Measurements from ENCODE around the gene ARRDC5.

DNA sequence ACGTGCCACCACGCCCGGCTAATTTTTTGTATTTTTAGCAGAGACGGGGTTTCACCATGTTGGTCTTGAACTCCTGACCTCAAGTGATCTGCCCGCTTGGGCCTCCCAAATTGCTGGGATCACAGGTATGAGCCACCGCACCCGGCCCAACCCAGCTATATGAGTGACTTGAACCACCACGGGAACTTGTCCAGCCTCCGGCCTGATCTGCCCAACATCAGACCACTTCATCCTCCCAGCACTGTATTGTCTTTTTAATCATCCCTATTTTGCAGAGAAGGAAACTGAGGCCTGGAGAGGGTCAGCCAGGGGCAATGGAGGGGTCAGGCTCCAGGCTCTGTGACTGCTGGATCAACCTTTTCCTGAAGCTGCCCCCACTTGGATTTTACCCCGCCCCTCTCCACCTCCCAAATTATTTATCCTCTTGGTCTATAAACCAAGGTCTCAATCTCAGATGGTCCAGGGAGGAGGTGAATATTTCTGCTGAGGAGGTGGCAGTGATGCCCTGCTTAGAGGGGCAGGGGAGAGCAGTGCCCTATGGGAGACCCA, 34.3 kb downstream of the ARRDC5 start:
- TF ChIP-seq, protein P1, sequence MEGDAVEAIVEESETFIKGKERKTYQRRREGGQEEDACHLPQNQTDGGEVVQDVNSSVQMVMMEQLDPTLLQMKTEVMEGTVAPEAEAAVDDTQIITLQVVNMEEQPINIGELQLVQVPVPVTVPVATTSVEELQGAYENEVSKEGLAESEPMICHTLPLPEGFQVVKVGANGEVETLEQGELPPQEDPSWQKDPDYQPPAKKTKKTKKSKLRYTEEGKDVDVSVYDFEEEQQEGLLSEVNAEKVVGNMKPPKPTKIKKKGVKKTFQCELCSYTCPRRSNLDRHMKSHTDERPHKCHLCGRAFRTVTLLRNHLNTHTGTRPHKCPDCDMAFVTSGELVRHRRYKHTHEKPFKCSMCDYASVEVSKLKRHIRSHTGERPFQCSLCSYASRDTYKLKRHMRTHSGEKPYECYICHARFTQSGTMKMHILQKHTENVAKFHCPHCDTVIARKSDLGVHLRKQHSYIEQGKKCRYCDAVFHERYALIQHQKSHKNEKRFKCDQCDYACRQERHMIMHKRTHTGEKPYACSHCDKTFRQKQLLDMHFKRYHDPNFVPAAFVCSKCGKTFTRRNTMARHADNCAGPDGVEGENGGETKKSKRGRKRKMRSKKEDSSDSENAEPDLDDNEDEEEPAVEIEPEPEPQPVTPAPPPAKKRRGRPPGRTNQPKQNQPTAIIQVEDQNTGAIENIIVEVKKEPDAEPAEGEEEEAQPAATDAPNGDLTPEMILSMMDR (conservative IDR thresholded peaks at IDR 0.05) = no peak
- TF ChIP-seq EZH2 (IDR thresholded peaks at IDR 0.05; ENCODE audit: low read depth) = no peak
